ENCODE measurements around the gene PML.
A peak's percentile ranks its signal among the peaks of the same experiment; 100 is the strongest.
"Not testable (repeated sequence)": the region's sequence is repeated elsewhere in the genome, so short reads cannot be mapped to it uniquely, and the experiment has no call there.

The PML gene

DNA sequence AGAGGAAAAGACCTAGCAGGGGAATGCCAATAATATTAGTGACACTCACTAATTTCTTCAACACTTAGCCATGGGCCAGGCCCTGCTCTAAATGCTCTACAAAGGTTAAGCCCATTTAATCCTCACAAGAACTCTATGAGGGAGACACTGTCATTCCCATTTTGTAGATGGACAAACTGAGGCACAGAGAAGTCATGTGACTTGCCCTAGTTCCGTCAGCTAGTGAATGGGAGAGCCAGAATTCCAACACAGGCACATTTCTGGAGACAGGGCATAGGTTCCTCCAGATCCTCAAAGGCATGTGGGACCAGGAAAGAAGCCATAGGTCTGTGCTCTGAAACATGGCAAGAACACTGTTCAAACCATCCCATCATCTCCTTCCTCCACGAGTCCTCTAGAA is 36.7 kb upstream of the PML start:
- TF ChIP-seq, protein P1, sequence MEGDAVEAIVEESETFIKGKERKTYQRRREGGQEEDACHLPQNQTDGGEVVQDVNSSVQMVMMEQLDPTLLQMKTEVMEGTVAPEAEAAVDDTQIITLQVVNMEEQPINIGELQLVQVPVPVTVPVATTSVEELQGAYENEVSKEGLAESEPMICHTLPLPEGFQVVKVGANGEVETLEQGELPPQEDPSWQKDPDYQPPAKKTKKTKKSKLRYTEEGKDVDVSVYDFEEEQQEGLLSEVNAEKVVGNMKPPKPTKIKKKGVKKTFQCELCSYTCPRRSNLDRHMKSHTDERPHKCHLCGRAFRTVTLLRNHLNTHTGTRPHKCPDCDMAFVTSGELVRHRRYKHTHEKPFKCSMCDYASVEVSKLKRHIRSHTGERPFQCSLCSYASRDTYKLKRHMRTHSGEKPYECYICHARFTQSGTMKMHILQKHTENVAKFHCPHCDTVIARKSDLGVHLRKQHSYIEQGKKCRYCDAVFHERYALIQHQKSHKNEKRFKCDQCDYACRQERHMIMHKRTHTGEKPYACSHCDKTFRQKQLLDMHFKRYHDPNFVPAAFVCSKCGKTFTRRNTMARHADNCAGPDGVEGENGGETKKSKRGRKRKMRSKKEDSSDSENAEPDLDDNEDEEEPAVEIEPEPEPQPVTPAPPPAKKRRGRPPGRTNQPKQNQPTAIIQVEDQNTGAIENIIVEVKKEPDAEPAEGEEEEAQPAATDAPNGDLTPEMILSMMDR (conservative IDR thresholded peaks at IDR 0.05; ENCODE audit: low read length) = no peak
- TF ChIP-seq EZH2phosphoT487 (IDR thresholded peaks at IDR 0.05; ENCODE audit: borderline replicate concordance) = no peak

DNA sequence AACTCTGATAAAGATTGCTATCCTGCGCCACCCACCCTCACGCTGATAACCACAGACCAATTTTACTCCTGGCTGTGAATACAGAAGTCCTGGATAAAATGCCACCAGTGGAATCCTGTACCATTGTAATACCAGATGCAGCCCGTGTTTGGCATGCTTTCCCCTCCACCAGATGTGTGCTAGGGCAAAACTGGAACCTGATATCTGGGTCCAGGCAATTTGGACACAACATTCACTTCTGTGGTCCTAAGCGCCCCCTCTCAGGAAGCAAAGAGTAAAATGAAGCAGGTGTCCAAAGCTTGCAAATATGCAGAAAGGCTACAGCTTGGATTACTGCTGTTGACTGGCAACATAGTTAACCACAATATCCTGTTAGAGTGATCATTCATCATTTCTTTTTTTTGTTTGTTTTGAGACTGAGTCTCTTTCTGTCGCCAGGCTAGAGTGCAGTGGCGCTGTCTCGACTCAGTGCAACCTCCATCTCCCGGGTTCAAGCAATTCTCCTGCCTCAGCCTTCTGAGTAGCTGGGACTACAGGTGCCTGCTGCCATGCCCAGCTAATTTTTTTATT is 35.4 kb upstream of the PML start:
- Histone ChIP-seq H3K27me3 (ENCODE audit: insufficient read depth, low read length, poor library complexity, severe bottlenecking) (no peaks in the 10 kb centered on the region), H2AFZ (ENCODE audit: low read length) (no peak overlapping the region), H3K9me3 (ENCODE audit: insufficient read depth, low read depth, low read length) (no peaks in the 10 kb centered on the region), H3K79me2 (ENCODE audit: insufficient read depth, low read length) (no peaks in the 10 kb centered on the region), H3K9me2 (replicated peaks; ENCODE audit: low read depth, low read length) (no peaks in the 10 kb centered on the region), H3K36me3 (ENCODE audit: insufficient read depth, low read length) (no peaks in the 10 kb centered on the region), H3K9ac (ENCODE audit: low read depth, low read length, poor library complexity, severe bottlenecking) (peak overlapping the region; percentile 33), H4K20me1 (ENCODE audit: insufficient read depth, low read length, poor library complexity, severe bottlenecking) (no peaks in the 10 kb centered on the region), H3K4me1 (ENCODE audit: insufficient read depth, low read length, poor library complexity, severe bottlenecking) (peaks cover 33% of the 10 kb centered on the region), H3K4me2 (ENCODE audit: low read depth, low read length, poor library complexity, severe bottlenecking) (peak overlapping the region; percentile 58), H3K4me3 (ENCODE audit: low read length, poor library complexity, severe bottlenecking) (peak overlapping the region; percentile 41), H3F3A (ENCODE audit: low read depth) (0 out of 2 replicates have a peak, but pooled peaks cover 2% of the 10 kb centered on the region)
- no peak for TF ChIP-seq EZH2phosphoT487 (IDR thresholded peaks at IDR 0.05; ENCODE audit: borderline replicate concordance)
- TF ChIP-seq, protein P1 (conservative IDR thresholded peaks at IDR 0.05; ENCODE audit: low read length) = peak; percentile 43

More for the DNA sequence above, 36.7 kb upstream of the PML start:
- Histone ChIP-seq H3K36me3 (ENCODE audit: insufficient read depth, low read length) (no peaks in the 10 kb centered on the region), H3K9ac (ENCODE audit: low read depth, low read length, poor library complexity, severe bottlenecking) (no peak overlapping the region), H2AFZ (ENCODE audit: low read length) (no peak overlapping the region), H3K4me3 (ENCODE audit: low read length, poor library complexity, severe bottlenecking) (no peak overlapping the region), H3F3A (ENCODE audit: low read depth) (0 out of 2 replicates have a peak, but pooled peaks cover 2% of the 10 kb centered on the region), H3K27me3 (ENCODE audit: insufficient read depth, low read length, poor library complexity, severe bottlenecking) (no peaks in the 10 kb centered on the region), H3K4me1 (ENCODE audit: insufficient read depth, low read length, poor library complexity, severe bottlenecking) (peaks cover 33% of the 10 kb centered on the region), H4K20me1 (ENCODE audit: insufficient read depth, low read length, poor library complexity, severe bottlenecking) (no peaks in the 10 kb centered on the region), H3K79me2 (ENCODE audit: insufficient read depth, low read length) (no peaks in the 10 kb centered on the region), H3K9me2 (replicated peaks; ENCODE audit: low read depth, low read length) (no peaks in the 10 kb centered on the region), H3K9me3 (ENCODE audit: insufficient read depth, low read depth, low read length) (no peaks in the 10 kb centered on the region), H3K4me2 (ENCODE audit: low read depth, low read length, poor library complexity, severe bottlenecking) (no peak overlapping the region)

DNA sequence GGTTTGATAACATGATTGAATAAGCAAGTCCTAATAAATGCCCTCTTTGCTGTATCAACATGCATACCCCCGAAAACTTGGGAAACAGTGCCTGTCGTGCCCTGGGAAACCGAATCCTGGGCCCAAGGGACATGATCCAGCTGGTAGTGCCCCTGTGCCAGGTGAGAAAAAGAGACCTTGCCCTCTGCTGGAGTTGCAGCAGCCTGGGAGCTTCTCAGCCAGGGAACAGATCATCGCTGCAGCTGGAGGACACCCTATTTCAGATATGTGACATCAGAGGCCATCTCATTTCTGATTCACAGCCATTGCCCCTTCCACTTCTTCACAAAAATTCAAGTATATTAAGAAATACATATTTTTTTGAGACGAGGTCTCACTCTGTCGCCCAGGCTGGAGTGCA is 34.7 kb upstream of the PML start:
- Histone ChIP-seq H2AFZ (ENCODE audit: low read length) (no peak overlapping the region), H3K4me3 (ENCODE audit: low read length, poor library complexity, severe bottlenecking) (no peak overlapping the region), H3K9me3 (ENCODE audit: insufficient read depth, low read depth, low read length) (no peaks in the 10 kb centered on the region), H3K9me2 (replicated peaks; ENCODE audit: low read depth, low read length) (no peaks in the 10 kb centered on the region), H3K9ac (ENCODE audit: low read depth, low read length, poor library complexity, severe bottlenecking) (peak overlapping the region; percentile 33), H3K36me3 (ENCODE audit: insufficient read depth, low read length) (no peaks in the 10 kb centered on the region), H3K79me2 (ENCODE audit: insufficient read depth, low read length) (no peaks in the 10 kb centered on the region), H3K4me1 (ENCODE audit: insufficient read depth, low read length, poor library complexity, severe bottlenecking) (peaks cover 34% of the 10 kb centered on the region), H4K20me1 (ENCODE audit: insufficient read depth, low read length, poor library complexity, severe bottlenecking) (no peaks in the 10 kb centered on the region), H3K27me3 (ENCODE audit: insufficient read depth, low read length, poor library complexity, severe bottlenecking) (no peaks in the 10 kb centered on the region), H3K4me2 (ENCODE audit: low read depth, low read length, poor library complexity, severe bottlenecking) (peak overlapping the region; percentile 58), H3F3A (ENCODE audit: low read depth) (0 out of 2 replicates have a peak, but pooled peaks cover 2% of the 10 kb centered on the region)
- no peak for TF ChIP-seq EZH2phosphoT487 (IDR thresholded peaks at IDR 0.05; ENCODE audit: borderline replicate concordance)
- TF ChIP-seq, protein P1 (conservative IDR thresholded peaks at IDR 0.05; ENCODE audit: low read length) = no peak

DNA sequence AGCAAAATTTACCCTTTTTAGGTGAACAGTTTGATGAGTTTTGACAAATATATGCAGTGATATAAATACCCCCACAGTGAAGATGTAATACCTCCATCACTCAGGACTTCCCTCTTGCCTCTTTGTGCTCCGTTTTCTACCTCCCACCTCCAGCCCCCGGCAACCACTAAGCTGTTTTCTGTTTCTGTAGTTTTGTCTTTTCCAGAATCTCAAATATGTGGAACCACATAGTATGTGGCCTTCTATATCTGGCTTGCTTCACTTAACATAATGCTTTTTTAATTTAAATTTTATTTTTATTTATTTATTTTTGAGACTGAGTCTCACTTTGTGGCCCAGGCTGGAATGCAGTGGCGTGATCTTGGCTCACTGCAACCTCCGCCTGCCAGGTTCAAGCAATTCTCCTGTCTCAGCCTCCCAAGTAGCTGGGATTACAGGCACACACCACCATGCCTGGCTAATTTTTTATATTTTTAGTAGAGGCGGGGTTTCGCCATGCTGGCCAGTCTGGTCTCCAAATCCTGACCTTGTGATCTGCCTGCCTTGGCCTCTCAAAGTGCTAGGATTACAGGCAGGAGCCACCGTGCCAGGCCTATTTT is 33.9 kb upstream of the PML start:
- not testable (repeated sequence) for H3K9me3 ChIP-seq (ENCODE audit: insufficient read depth, low read depth, low read length); H3K9me2 ChIP-seq (replicated peaks; ENCODE audit: low read depth, low read length); H3K9ac ChIP-seq (ENCODE audit: low read depth, low read length, poor library complexity, severe bottlenecking); H3K27me3 ChIP-seq (ENCODE audit: insufficient read depth, low read length, poor library complexity, severe bottlenecking); H2AFZ ChIP-seq (ENCODE audit: low read length); H3F3A ChIP-seq (ENCODE audit: low read depth); H3K36me3 ChIP-seq (ENCODE audit: insufficient read depth, low read length); H3K79me2 ChIP-seq (ENCODE audit: insufficient read depth, low read length); H3K4me3 ChIP-seq (ENCODE audit: low read length, poor library complexity, severe bottlenecking); H4K20me1 ChIP-seq (ENCODE audit: insufficient read depth, low read length, poor library complexity, severe bottlenecking); H3K4me2 ChIP-seq (ENCODE audit: low read depth, low read length, poor library complexity, severe bottlenecking)
- H3K4me1 ChIP-seq (ENCODE audit: insufficient read depth, low read length, poor library complexity, severe bottlenecking) = peaks cover 41% of the 10 kb centered on the region

All from Loucy (cell line).